ENCODE measurements around the gene SPRY2. TPM values are rescaled to one million over a fixed set of nuclear protein-coding genes. Genes with fewer than 3 reads are reported as not detected.
"Not testable (repeated sequence)": the region's sequence is repeated elsewhere in the genome, so short reads cannot be mapped to it uniquely, and the experiment has no call there.

SPRY2 gene
- total RNA-seq, 1 donor: 60.3 TPM

GRCh38 chr13:80359414-80359777, 18.5 kb upstream of the SPRY2 start:
- no peak overlapping the region for H3K4me3 ChIP-seq (ENCODE audit: low read depth, low read length)
- no peak for TF ChIP-seq CTCF (IDR thresholded peaks at IDR 0.05; ENCODE audit: insufficient read depth, low read length)
- no peak for DNase-seq (ENCODE audit: low read depth)

- DNase-seq (ENCODE audit: low read depth); H3K4me3 ChIP-seq (ENCODE audit: low read depth, low read length): not testable (repeated sequence)
Observed at GRCh38 chr13:80355496-80356094, 14.7 kb upstream of the SPRY2 start.

- TF ChIP-seq CTCF (IDR thresholded peaks at IDR 0.05; ENCODE audit: insufficient read depth, low read length): no peak
- H3K4me3 ChIP-seq (ENCODE audit: low read depth, low read length): no peak overlapping the region
- DNase-seq (ENCODE audit: low read depth): no peak
Observed at GRCh38 chr13:80348750-80349149, 7.8 kb upstream of the SPRY2 start.

GRCh38 chr13:80348314-80348713, 7.4 kb upstream of the SPRY2 start:
- H3K4me3 ChIP-seq (ENCODE audit: low read depth, low read length): no peak overlapping the region
- no peak for TF ChIP-seq CTCF (IDR thresholded peaks at IDR 0.05; ENCODE audit: insufficient read depth, low read length)

GRCh38 chr13:80345771-80346510, 5.0 kb upstream of the SPRY2 start:
- no peak for DNase-seq (ENCODE audit: low read depth)
- H3K4me3 ChIP-seq (ENCODE audit: low read depth, low read length): no peak overlapping the region
- TF ChIP-seq CTCF (IDR thresholded peaks at IDR 0.05; ENCODE audit: insufficient read depth, low read length): no peak

More at GRCh38 chr13:80348314-80348713, 7.4 kb upstream of the SPRY2 start:
- peak; percentile 22 for DNase-seq (ENCODE audit: low read depth)

GRCh38 chr13:80344032-80344431, 3.1 kb upstream of the SPRY2 start:
- not testable (repeated sequence) for DNase-seq (ENCODE audit: low read depth); H3K4me3 ChIP-seq (ENCODE audit: low read depth, low read length)

- TF ChIP-seq CTCF (IDR thresholded peaks at IDR 0.05; ENCODE audit: insufficient read depth, low read length): peak; percentile 66
- peak overlapping the region; percentile 93 for H3K4me3 ChIP-seq (ENCODE audit: low read depth, low read length)
- peak; percentile 73 for DNase-seq (ENCODE audit: low read depth)
Observed at GRCh38 chr13:80342471-80343371, 1.8 kb upstream of the SPRY2 start.
